CD4-positive, CD25-positive, alpha-beta regulatory T cell (primary cell): ENCODE results near the gene MANF. TPM values are rescaled to one million over a fixed set of nuclear protein-coding genes. Genes with fewer than 3 reads are reported as not detected.

Experiments
- ATAC-seq, 2 donors: fragments of 150-1000 bp; cut with Tn5 transposase; one replicate each; pipeline ENCODE4 v1.10.0; 2021; ENCODE audit warnings: low read depth in 2 of 2, moderate number of reproducible peaks in 2 of 2, moderate library complexity in 1 of 2
- DNase-seq, 3 donors: peaks; one replicate each; pipeline versions ENCODE4 v3.0.0 to v3.0.0-alpha.2; 2012 to 2022; ENCODE audit warnings: mixed read lengths in 1 of 3
- H3K27ac ChIP-seq: one replicate; pipeline ENCODE4 v1.7.0; 2013; ENCODE audit warnings: mild to moderate bottlenecking, low read length; ENCODE audit not compliant: insufficient read depth, poor library complexity, severe bottlenecking
- H3K27me3 ChIP-seq: one replicate; pipeline ENCODE4 v1.7.0; 2013; ENCODE audit warnings: low read length; ENCODE audit not compliant: control insufficient read depth, insufficient read depth
- H3K36me3 ChIP-seq: one replicate; pipeline ENCODE4 v1.7.0; 2013; ENCODE audit warnings: mild to moderate bottlenecking, low read length, moderate library complexity; ENCODE audit not compliant: control insufficient read depth, insufficient read depth
- H3K4me1 ChIP-seq: 2 replicates; pipeline ENCODE4 v1.7.0; 2013; ENCODE audit warnings: mild to moderate bottlenecking, low read length; ENCODE audit not compliant: insufficient read depth, control insufficient read depth, poor library complexity, severe bottlenecking
- H3K4me3 ChIP-seq: one replicate; pipeline ENCODE4 v1.7.0; 2013; ENCODE audit warnings: low read depth, mild to moderate bottlenecking, low read length, moderate library complexity
- H3K9me3 ChIP-seq, 2 experiments: 1 replicate in 1 of 2; 2 replicates in 1 of 2; pipeline ENCODE4 v1.7.0; 2013; ENCODE audit warnings: low read length in 2 of 2, mild to moderate bottlenecking in 1 of 2, moderate library complexity in 1 of 2; ENCODE audit not compliant: control insufficient read depth in 2 of 2
- H3K27ac Mint-ChIP-seq, 3 donors: one replicate each; pipeline ENCODE4 v1.8.0; 2020 to 2022; ENCODE audit warnings: mild to moderate bottlenecking in 3 of 3, mixed read lengths in 3 of 3, moderate library complexity in 2 of 3
- H3K27me3 Mint-ChIP-seq: one replicate; pipeline ENCODE4 v1.8.0; 2022; ENCODE audit warnings: mild to moderate bottlenecking, mixed read lengths
- H3K36me3 Mint-ChIP-seq: one replicate; pipeline ENCODE4 v1.8.0; 2020; ENCODE audit warnings: mixed read lengths
- H3K4me1 Mint-ChIP-seq, 4 donors: one replicate each; pipeline ENCODE4 v1.8.0; 2020 to 2022; ENCODE audit warnings: mixed read lengths in 4 of 4, mild to moderate bottlenecking in 1 of 4
- H3K4me3 Mint-ChIP-seq, 4 donors: one replicate each; pipeline ENCODE4 v1.8.0; 2020 to 2022; ENCODE audit warnings: mild to moderate bottlenecking in 4 of 4, mixed read lengths in 4 of 4, moderate library complexity in 3 of 4
- H3K9me3 Mint-ChIP-seq, 7 donors: one replicate each; pipeline ENCODE4 v1.8.0; 2020 to 2022; ENCODE audit warnings: mixed read lengths in 7 of 7, mild to moderate bottlenecking in 3 of 7, moderate library complexity in 2 of 7
- polyA plus RNA-seq, 4 donors: library from polyadenylated mRNA; unstranded; fragments of 300-500 nt; fragmentation: Illumina TruSeq; gene quantifications; one replicate each; pipeline ENCODE4 v1.2.3, GENCODE V29; 2021
- total RNA-seq: library from RNA; stranded (reverse); gene quantifications from one replicate; pipeline ENCODE4 v1.2.3, GENCODE V29; 2022

Gene MANF
- total and polyA plus RNA-seq, 5 donors from 2014 or later, result 33.9 to 55.4 (median 43.5) TPM

DNA sequence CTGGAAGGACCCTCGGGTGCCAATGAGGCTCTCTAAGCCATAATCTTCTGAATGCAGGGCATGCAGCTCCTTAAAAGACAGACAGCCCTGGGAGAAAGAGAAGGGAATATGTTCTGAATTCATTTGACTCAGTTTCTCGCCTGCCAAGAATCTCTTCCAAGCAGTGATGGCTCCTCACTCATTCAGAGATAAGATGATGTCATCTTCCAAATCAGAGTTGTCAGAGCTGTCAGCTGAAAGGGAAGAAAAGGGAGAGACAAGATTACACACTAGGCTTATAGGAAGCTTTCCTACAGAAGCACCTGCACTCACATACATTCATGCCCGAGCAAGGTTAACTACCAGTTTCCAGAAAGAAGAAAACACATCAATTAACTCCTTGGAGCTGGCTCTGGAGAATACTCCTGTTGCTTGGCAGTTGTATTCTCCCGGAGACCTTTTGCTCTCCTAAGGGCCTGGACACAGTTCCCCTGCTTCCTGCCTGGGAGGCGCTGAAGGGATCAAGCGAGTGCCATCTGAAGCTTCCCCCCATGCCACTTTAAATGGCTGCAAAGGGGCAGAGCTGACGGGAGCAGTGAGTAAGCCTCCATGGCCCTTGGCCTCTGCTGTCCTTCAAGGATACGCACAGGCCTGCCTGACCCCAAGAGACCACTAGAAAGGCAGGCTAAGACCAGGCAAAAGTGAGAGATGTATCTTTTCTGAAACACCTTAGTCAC, 13.7 kb downstream of the MANF start:
- Histone ChIP-seq H3K4me3 (no peak overlapping the region), H3K9me3 (no peaks in the 10 kb centered on the region), H3K27me3 (no peaks in the 10 kb centered on the region), H3K27ac (no peak overlapping the region), H3K36me3 (peaks cover 85% of the 10 kb centered on the region), H3K4me1 (peaks cover 18% of the 10 kb centered on the region)
- Mint-ChIP-seq H3K9me3 (peaks cover 0 to 3% (median 0%) of the 10 kb centered on the region in 7 donors), H3K27me3 (no peaks in the 10 kb centered on the region), H3K36me3 (peaks cover 41% of the 10 kb centered on the region), H3K27ac (peak overlapping the region in 1 of 3 donors; percentile 88), H3K4me3 (peak overlapping the region in 1 of 4 donors; percentile 25), H3K4me1 (peaks cover 3 to 38% (median 30%) of the 10 kb centered on the region in 4 donors)
- ATAC-seq (no peak), DNase-seq (no peak)

GRCh38 chr3:51400166-51400565, 15.1 kb downstream of the MANF start:
- H3K4me1 ChIP-seq, result peaks cover 8% of the 10 kb centered on the region
- H3K27ac ChIP-seq, result no peak overlapping the region
- Mint-ChIP-seq H3K4me3 (no peak overlapping the region), H3K27me3 (no peaks in the 10 kb centered on the region), H3K27ac (peak overlapping the region; percentile 82 to 88 (median 84)), H3K9me3 (no peaks in the 10 kb centered on the region), H3K36me3 (peaks cover 32% of the 10 kb centered on the region), H3K4me1 (peaks cover 7 to 36% (median 28%) of the 10 kb centered on the region in 4 donors)
- H3K9me3 ChIP-seq, result no peaks in the 10 kb centered on the region
- ATAC-seq (no peak), DNase-seq (no peak)
- no peaks in the 10 kb centered on the region for H3K27me3 ChIP-seq
- no peak overlapping the region for H3K4me3 ChIP-seq
- H3K36me3 ChIP-seq, result peaks cover 81% of the 10 kb centered on the region

DNA sequence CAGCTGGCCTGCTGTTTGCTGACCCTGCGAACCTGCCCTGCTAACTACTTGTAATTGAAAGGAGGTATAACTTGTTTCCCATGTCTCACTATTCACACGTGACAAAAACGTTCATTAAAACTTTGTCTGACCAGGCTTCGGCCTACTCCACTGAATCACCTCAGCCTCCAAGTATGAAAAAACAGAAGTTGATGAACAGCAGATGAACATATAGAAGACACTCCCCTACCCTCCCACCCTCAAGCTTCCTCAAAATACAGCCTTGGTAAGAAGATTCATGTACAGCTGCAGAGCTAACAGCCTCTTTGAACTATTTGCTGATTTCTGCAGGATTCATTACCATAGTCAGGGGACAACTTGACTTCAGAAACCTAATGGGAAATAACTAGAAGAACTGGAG, 16.6 kb downstream of the MANF start:
- Histone ChIP-seq H3K36me3 (peaks cover 76% of the 10 kb centered on the region), H3K27ac (no peak overlapping the region), H3K4me3 (no peak overlapping the region), H3K4me1 (peaks cover 3% of the 10 kb centered on the region), H3K9me3 (no peaks in the 10 kb centered on the region), H3K27me3 (no peaks in the 10 kb centered on the region)
- no peak for DNase-seq
- peaks cover 30% of the 10 kb centered on the region for H3K36me3 Mint-ChIP-seq
- H3K27me3 Mint-ChIP-seq, result no peaks in the 10 kb centered on the region
- peaks cover 10 to 31% (median 22%) of the 10 kb centered on the region in 4 donors for H3K4me1 Mint-ChIP-seq
- no peak for ATAC-seq
- H3K4me3 Mint-ChIP-seq, result no peak overlapping the region
- H3K27ac Mint-ChIP-seq, result peak overlapping the region in 2 of 3 donors; percentile 23 to 76
- H3K9me3 Mint-ChIP-seq, result no peaks in the 10 kb centered on the region

GRCh38 chr3:51403675-51404074, 18.6 kb downstream of the MANF start:
- no peaks in the 10 kb centered on the region for H3K9me3 ChIP-seq
- DNase-seq (no peak), ATAC-seq (no peak)
- H3K4me3 ChIP-seq, result no peak overlapping the region
- Mint-ChIP-seq H3K36me3 (peaks cover 33% of the 10 kb centered on the region), H3K27me3 (no peaks in the 10 kb centered on the region), H3K27ac (peak overlapping the region; percentile 76 to 85 (median 83)), H3K4me1 (peaks cover 10 to 30% (median 18%) of the 10 kb centered on the region in 4 donors), H3K9me3 (no peaks in the 10 kb centered on the region), H3K4me3 (no peak overlapping the region)
- H3K4me1 ChIP-seq, result no peaks in the 10 kb centered on the region
- H3K27ac ChIP-seq, result no peak overlapping the region
- peaks cover 70% of the 10 kb centered on the region for H3K36me3 ChIP-seq
- no peaks in the 10 kb centered on the region for H3K27me3 ChIP-seq

GRCh38 chr3:51408021-51408420, 22.9 kb downstream of the MANF start:
- Histone ChIP-seq H3K27ac (no peak overlapping the region), H3K36me3 (peaks cover 80% of the 10 kb centered on the region), H3K9me3 (no peaks in the 10 kb centered on the region), H3K27me3 (no peaks in the 10 kb centered on the region), H3K4me1 (no peaks in the 10 kb centered on the region), H3K4me3 (no peak overlapping the region)
- Mint-ChIP-seq H3K36me3 (peaks cover 50% of the 10 kb centered on the region), H3K9me3 (no peaks in the 10 kb centered on the region), H3K27ac (no peak overlapping the region), H3K27me3 (no peaks in the 10 kb centered on the region), H3K4me3 (no peak overlapping the region), H3K4me1 (peaks cover 14 to 28% (median 22%) of the 10 kb centered on the region in 4 donors)
- no peak for ATAC-seq
- DNase-seq, result no peak

- H3K9me3 Mint-ChIP-seq, result no peaks in the 10 kb centered on the region
- DNase-seq (no peak), ATAC-seq (no peak)
- peaks cover 53% of the 10 kb centered on the region for H3K36me3 Mint-ChIP-seq
- H3K27ac ChIP-seq, result no peak overlapping the region
- no peak overlapping the region for H3K4me3 ChIP-seq
- H3K9me3 ChIP-seq, result no peaks in the 10 kb centered on the region
- H3K36me3 ChIP-seq, result peaks cover 81% of the 10 kb centered on the region
- H3K27ac Mint-ChIP-seq, result peak overlapping the region in 1 of 3 donors; percentile 83
- no peaks in the 10 kb centered on the region for H3K27me3 Mint-ChIP-seq
- H3K4me1 ChIP-seq, result no peaks in the 10 kb centered on the region
- peaks cover 11 to 21% (median 16%) of the 10 kb centered on the region in 4 donors for H3K4me1 Mint-ChIP-seq
- no peak overlapping the region for H3K4me3 Mint-ChIP-seq
- H3K27me3 ChIP-seq, result no peaks in the 10 kb centered on the region
These were observed 23.7 kb downstream of the MANF start for GRCh38 chr3:51408813-51409212.

DNA sequence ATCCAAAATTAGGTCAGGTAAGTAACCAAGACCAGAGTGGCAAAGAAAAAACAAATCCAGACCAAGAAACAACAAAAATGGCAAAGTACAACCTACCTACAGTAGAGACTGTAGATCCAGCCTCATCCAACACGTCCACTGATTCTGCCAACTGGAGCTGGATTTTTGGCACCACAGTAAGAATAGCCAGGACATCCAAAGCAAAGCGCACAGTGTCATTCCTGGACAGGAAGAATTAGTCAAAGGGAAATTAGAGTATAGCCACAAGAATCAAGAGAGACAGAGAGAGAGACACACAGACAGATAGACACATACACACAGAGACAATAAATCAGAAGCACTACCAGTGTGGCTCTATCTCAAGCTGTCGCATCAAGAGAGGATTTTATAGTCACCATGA, 37.1 kb downstream of the MANF start:
- no peaks in the 10 kb centered on the region for H3K9me3 ChIP-seq
- H3K27ac ChIP-seq, result no peak overlapping the region
- Mint-ChIP-seq H3K27me3 (no peaks in the 10 kb centered on the region), H3K9me3 (no peaks in the 10 kb centered on the region), H3K4me3 (no peak overlapping the region), H3K27ac (peak overlapping the region in 1 of 3 donors; percentile 29), H3K36me3 (peaks cover 31% of the 10 kb centered on the region), H3K4me1 (no peaks in the 10 kb centered on the region)
- no peak overlapping the region for H3K4me3 ChIP-seq
- H3K36me3 ChIP-seq, result peaks cover 53% of the 10 kb centered on the region
- no peak for ATAC-seq
- H3K27me3 ChIP-seq, result no peaks in the 10 kb centered on the region
- H3K4me1 ChIP-seq, result no peaks in the 10 kb centered on the region
- no peak for DNase-seq

DNA sequence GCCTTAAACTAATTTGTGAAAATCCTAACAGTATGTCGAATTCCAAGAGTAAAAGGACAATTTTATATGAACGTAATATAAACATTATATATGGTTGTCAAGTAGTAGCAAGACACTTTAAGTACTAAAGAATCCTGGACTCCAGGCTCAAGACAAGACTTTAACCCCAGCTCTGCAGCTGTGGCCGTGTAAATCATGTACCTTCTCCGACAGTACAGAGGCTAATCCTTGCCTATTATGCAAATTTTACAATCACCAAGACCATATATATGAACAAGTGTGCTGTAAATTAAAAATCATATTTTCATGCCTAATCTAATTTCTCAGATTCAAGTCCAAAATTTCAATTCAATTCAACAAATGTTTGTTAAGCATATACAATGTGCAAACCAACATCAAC, 41.8 kb downstream of the MANF start:
- Mint-ChIP-seq H3K9me3 (no peaks in the 10 kb centered on the region), H3K27ac (no peak overlapping the region)
- no peak for ATAC-seq

More for the DNA sequence above, 41.8 kb downstream of the MANF start:
- Mint-ChIP-seq H3K4me3 (no peak overlapping the region), H3K27me3 (no peaks in the 10 kb centered on the region), H3K4me1 (no peaks in the 10 kb centered on the region), H3K36me3 (peaks cover 33% of the 10 kb centered on the region)
- H3K4me3 ChIP-seq, result no peak overlapping the region
- no peak overlapping the region for H3K27ac ChIP-seq
- H3K9me3 ChIP-seq, result no peaks in the 10 kb centered on the region
- H3K27me3 ChIP-seq, result no peaks in the 10 kb centered on the region
- DNase-seq, result no peak
- no peaks in the 10 kb centered on the region for H3K4me1 ChIP-seq
- peaks cover 67% of the 10 kb centered on the region for H3K36me3 ChIP-seq
